Testis (tissue), 3 donors: ENCODE measurements around the gene PHACTR4. TPM values are rescaled to one million over a fixed set of nuclear protein-coding genes. Genes with fewer than 3 reads are reported as not detected.
"Not testable (repeated sequence)": the region's sequence is repeated elsewhere in the genome, so short reads cannot be mapped to it uniquely, and the experiment has no call there.

Experiments
- DNase-seq: peaks from one replicate; pipeline ENCODE4 v3.0.0-alpha.2; 2019
- H3K27ac ChIP-seq, 2 donors: fragments of 200-600 bp; sonication (generic); one replicate each; pipeline ENCODE4 v1.5.1; 2019
- H3K27me3 ChIP-seq: fragments of 200-600 bp; sonication (generic); one replicate; pipeline ENCODE4 v1.5.1; 2019
- H3K36me3 ChIP-seq: fragments of 200-600 bp; sonication (generic); one replicate; pipeline ENCODE4 v1.5.1; 2017; ENCODE audit warnings: low read depth; ENCODE audit errors: missing control alignments
- H3K4me1 ChIP-seq: fragments of 200-600 bp; sonication (generic); one replicate; pipeline ENCODE4 v1.5.1; 2019
- H3K4me3 ChIP-seq, 2 donors: fragments of 200-600 bp; sonication (generic); one replicate each; pipeline ENCODE4 v1.5.1; 2017 to 2019
- H3K9me3 ChIP-seq: fragments of 200-600 bp; sonication (generic); one replicate; pipeline ENCODE4 v1.5.1; 2017
- POLR2A ChIP-seq: fragments of 450-650 bp; IDR thresholded peaks from one replicate; pipeline ENCODE4 v1.6.1; 2017; ENCODE audit warnings: antibody characterized with exemption, mild to moderate bottlenecking, moderate library complexity
- WGBS, 2 donors: methylation state at CpG; one replicate each; pipeline ENCODE4 v1.1.5; 2018; 5-methylcytosine and 5-hydroxymethylcytosine counted together
- intact Hi-C: fragments of 100-400 bp; cut with DNase I; formaldehyde crosslinking; loops from one replicate; pipeline ENCODE4 v1.15.1; 2023; ENCODE audit warnings: low total_unique reads
- polyA plus RNA-seq: library from polyadenylated mRNA; stranded (reverse); fragments of 350-450 nt; fragmentation: Illumina TruSeq; extraction: RNeasy Lipid Tissue Mini Kit (QIAGEN cat#74804); gene quantifications from one replicate; pipeline ENCODE4 v1.2.3, GENCODE V29; 2014; ENCODE audit warnings: low read depth, low replicate concordance; ENCODE audit not compliant: insufficient read depth
- total RNA-seq, 2 donors: library from RNA; depleted of rRNA; stranded (reverse); fragments of >200 nt; gene quantifications; one replicate each; pipeline ENCODE4 v1.2.3, GENCODE V29; 2016
- TF ChIP-seq, protein P1 (sequence below), 3 experiments: fragments of 450-650 bp in 2 of 3; fragments of 200-600 bp in 1 of 3; sonication (generic) in 1 of 3; IDR thresholded peaks; one replicate each; pipeline ENCODE4 v1.5.1; 2016 to 2019; ENCODE audit warnings: antibody characterized with exemption in 3 of 3, mild to moderate bottlenecking in 2 of 3, moderate library complexity in 1 of 3

PHACTR4 gene
- total and polyA plus RNA-seq, 3 donors from 2014 or later, result 33.1 to 51.8 (median 40.9) TPM

DNA sequence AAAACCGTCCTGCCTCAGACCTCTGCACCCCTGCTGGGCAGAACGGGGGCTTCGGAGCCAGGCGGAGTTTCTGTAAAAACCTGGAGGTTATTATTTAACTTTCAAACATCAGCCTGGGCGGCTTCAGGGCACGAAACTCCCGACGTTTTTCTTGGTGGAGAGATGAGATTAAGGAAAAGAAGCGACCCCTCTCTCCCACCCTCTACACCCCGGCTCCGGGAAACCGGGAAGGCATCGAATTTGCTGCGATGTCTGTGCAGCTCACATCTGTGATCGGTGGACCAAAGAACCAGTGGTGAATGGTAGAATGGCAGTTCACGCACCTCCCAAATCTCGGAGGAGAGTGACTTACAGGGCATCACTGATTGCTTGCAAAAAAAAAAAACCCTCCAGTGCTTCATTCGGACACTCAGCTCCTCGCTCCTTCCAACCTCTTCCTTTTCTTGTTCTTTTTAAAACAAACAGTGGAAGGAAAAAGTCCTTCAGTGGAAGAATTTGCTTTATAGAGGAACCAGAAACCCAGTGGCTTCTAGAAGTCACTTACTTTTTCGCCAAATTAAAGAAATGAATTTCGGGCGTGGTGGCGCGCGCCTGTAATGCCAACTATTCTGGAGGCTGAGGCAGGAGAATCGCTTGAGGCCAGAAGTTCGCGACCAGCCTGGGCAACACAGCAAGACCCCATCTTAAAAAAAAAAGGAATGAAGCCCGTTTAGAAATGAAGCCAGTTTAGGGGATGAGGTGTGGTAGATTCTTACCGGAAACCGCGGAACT, 884 bp downstream of the PHACTR4 start:
- Histone ChIP-seq H3K4me3 (peak overlapping the region; percentile 80 to 95), H3K4me1 (peaks cover 32% of the 10 kb centered on the region), H3K27ac (peak overlapping the region; percentile 89 to 94), H3K36me3 (no peaks in the 10 kb centered on the region), H3K27me3 (no peaks in the 10 kb centered on the region), H3K9me3 (no peaks in the 10 kb centered on the region)
- intact Hi-C loops, result no loop called here
- peak; percentile 39 for DNase-seq
- TF ChIP-seq POLR2A, result no peak
- TF ChIP-seq, protein P1, sequence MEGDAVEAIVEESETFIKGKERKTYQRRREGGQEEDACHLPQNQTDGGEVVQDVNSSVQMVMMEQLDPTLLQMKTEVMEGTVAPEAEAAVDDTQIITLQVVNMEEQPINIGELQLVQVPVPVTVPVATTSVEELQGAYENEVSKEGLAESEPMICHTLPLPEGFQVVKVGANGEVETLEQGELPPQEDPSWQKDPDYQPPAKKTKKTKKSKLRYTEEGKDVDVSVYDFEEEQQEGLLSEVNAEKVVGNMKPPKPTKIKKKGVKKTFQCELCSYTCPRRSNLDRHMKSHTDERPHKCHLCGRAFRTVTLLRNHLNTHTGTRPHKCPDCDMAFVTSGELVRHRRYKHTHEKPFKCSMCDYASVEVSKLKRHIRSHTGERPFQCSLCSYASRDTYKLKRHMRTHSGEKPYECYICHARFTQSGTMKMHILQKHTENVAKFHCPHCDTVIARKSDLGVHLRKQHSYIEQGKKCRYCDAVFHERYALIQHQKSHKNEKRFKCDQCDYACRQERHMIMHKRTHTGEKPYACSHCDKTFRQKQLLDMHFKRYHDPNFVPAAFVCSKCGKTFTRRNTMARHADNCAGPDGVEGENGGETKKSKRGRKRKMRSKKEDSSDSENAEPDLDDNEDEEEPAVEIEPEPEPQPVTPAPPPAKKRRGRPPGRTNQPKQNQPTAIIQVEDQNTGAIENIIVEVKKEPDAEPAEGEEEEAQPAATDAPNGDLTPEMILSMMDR (IDR thresholded peaks at IDR 0.05), result peak in 2 of 3 experiments; percentile 12 to 18
- WGBS, 2 donors, result 20 to 23% methylated on average over 26 to 32 of the region's 32 CpGs

DNA sequence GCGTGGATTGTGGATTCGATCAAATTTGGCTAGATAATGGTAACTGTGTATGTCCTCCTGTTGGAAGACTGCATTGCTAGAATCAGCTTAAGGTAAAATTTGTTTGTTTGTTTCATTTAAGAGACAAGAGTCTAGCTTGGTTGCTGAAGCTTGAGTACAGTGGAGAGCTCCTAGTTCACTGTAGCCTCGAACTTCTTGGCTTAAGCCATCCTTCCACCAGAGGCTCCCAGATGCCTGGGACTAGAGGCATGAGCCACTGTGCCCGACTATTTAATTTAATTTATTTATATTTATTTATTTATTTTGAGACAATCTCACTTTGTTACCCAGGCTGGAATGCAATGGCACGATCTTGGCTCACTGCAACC, 1.5 kb downstream of the PHACTR4 start:
- intact Hi-C loops, result no loop called here
- TF ChIP-seq, protein P1 (IDR thresholded peaks at IDR 0.05), result no peak
- no peak for TF ChIP-seq POLR2A
- Histone ChIP-seq H3K4me3 (peak overlapping the region in 1 of 2 donors; percentile 95), H3K27me3 (no peaks in the 10 kb centered on the region), H3K27ac (peak overlapping the region in 1 of 2 donors; percentile 89), H3K36me3 (no peaks in the 10 kb centered on the region), H3K9me3 (no peaks in the 10 kb centered on the region), H3K4me1 (peaks cover 32% of the 10 kb centered on the region)
- 53 to 61% methylated on average over 5 of the region's 5 CpGs for WGBS, 2 donors
- no peak for DNase-seq

DNA sequence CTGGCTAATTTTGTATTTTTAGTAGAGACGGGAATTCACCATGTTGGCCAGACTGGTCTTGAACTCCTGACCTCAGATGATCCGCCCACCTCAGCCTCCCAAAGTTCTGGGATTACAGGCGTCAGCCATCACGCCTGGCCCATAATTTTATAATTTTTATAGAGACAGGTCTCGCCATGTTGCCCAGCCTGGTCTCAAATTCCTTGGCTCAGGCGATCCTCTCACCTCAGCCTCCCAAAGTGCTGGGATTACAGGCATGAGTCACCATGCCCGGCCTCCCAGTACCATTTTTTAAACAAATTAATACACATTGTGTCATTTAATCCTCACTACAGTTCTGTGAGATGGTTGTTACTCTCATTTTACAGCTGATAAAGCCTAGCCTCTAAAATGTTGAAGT, 3.9 kb downstream of the PHACTR4 start:
- intact Hi-C loops, H3K27me3 ChIP-seq, H3K27ac ChIP-seq, H3K9me3 ChIP-seq, H3K4me3 ChIP-seq, H3K36me3 ChIP-seq, DNase-seq: not testable (repeated sequence)
- H3K4me1 ChIP-seq, result peaks cover 32% of the 10 kb centered on the region
- 72 to 77% methylated on average over 7 of the region's 7 CpGs for WGBS, 2 donors

DNA sequence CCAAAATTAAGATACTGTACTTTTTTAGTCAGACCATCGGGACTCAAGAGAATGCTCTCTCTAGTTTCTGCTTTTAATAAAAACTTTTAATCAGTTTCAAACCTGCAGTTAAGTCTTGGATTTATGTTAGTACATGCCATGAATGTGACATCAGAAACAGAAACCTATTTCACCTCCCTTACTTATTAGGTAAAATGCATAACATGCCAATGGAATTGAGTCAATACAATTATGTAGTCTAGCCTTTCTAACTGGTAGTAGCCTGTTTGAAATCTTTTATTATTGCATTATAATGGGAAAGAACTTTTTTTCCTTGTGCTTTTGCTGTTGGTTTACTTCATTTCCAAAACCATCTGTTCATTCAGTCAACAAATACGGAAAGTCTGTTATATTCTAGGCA, 4.8 kb downstream of the PHACTR4 start:
- H3K27me3 ChIP-seq, result no peaks in the 10 kb centered on the region
- H3K27ac ChIP-seq, result peak overlapping the region in 1 of 2 donors; percentile 54
- TF ChIP-seq, protein P1 (IDR thresholded peaks at IDR 0.05), result no peak
- no peak for TF ChIP-seq POLR2A
- WGBS, 2 donors, result 79 to 87% methylated on average over 2 of the region's 2 CpGs
- intact Hi-C loops, result no loop called here
- H3K4me3 ChIP-seq, result no peak overlapping the region
- H3K9me3 ChIP-seq, result no peaks in the 10 kb centered on the region
- no peak for DNase-seq
- no peaks in the 10 kb centered on the region for H3K36me3 ChIP-seq
- peaks cover 34% of the 10 kb centered on the region for H3K4me1 ChIP-seq

DNA sequence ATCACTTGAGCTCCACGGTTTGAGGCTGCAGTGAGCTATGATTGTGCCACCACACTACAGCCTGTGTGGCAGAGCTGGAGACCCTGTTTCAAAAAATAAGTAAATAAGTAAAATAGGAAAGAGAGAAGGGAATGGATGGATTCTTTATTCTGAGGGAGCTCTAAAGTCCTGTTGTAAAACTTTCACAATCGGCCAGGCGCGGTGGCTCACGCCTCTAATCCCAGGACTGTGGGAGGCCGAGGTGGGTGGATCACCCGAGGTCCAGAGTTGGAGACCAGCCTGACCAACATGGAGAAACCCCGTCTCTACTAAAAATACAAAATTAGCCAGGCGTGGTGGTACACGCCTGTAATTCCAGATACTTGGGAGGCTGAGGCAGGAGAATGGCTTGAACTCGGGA, 6.1 kb downstream of the PHACTR4 start:
- H3K9me3 ChIP-seq, intact Hi-C loops, H3K27me3 ChIP-seq, H3K36me3 ChIP-seq, H3K4me3 ChIP-seq, DNase-seq: not testable (repeated sequence)
- WGBS, 2 donors, result 92 to 93% methylated on average over 11 of the region's 11 CpGs
- peaks cover 32% of the 10 kb centered on the region for H3K4me1 ChIP-seq
- peak overlapping the region in 1 of 2 donors; percentile 54 for H3K27ac ChIP-seq

DNA sequence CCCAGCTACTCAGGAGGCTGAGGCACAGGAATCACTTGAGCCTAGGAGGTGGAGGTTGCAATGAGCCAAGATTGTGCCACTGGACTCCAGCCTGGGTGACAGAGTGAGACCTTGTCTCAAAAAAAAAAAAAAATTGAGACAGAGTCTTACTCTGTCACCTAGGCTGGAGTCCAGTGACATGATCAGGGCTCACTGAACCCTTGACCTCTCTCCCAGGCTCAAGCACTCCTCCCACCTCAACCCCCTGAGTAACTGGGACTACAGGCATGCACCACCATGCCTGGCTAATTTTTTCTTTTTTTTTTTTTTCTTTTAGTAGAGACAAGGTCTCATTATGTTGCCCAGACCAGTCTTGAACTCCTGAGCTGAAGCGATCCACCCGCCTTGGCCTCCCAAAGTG, 6.7 kb downstream of the PHACTR4 start:
- Histone ChIP-seq H3K4me1 (peaks cover 27% of the 10 kb centered on the region), H3K27ac (peak overlapping the region; percentile 14 to 39)
- H3K9me3 ChIP-seq, H3K4me3 ChIP-seq, H3K27me3 ChIP-seq, intact Hi-C loops, DNase-seq, H3K36me3 ChIP-seq: not testable (repeated sequence)
- WGBS, 2 donors, result 97 to 100% methylated on average over 2 of the region's 2 CpGs
